Neural cell (in vitro differentiated cells): Measurements from ENCODE around the gene GOLGA5. TPM values are rescaled to one million over a fixed set of nuclear protein-coding genes. Genes with fewer than 3 reads are reported as not detected.

Experiments used
- H2AFZ ChIP-seq: fragments of 200-600, 300-800 bp; sonication (generic), shearing (Covaris generic); 2 replicates; pipeline ENCODE4 v1.6.0; 2014; ENCODE audit warnings: low read depth, mild to moderate bottlenecking, antibody characterized with exemption, low read length, moderate library complexity
- H3F3A ChIP-seq: fragments of 200-600 bp; shearing (Covaris generic); 2 replicates; pipeline ENCODE4 v1.6.1; 2016; ENCODE audit warnings: mild to moderate bottlenecking, moderate library complexity, mixed read lengths, antibody characterized with exemption, low read length; ENCODE audit not compliant: insufficient read depth, poor library complexity, severe bottlenecking
- H3K27ac ChIP-seq: fragments of 200-600, 300-800 bp; sonication (generic), shearing (Covaris generic); 2 replicates; pipeline ENCODE4 v1.5.1; 2014; ENCODE audit warnings: mild to moderate bottlenecking, low read length, moderate library complexity
- H3K27me3 ChIP-seq: fragments of 300-800, 200-600 bp; sonication (generic), shearing (Covaris generic); 2 replicates; pipeline ENCODE4 v1.6.0; 2014; ENCODE audit warnings: mild to moderate bottlenecking, low read depth, low read length, moderate library complexity; ENCODE audit not compliant: insufficient read depth
- H3K36me3 ChIP-seq: fragments of 300-800, 200-600 bp; sonication (generic), shearing (Covaris generic); 2 replicates; pipeline ENCODE4 v1.5.1; 2014; ENCODE audit warnings: mild to moderate bottlenecking, antibody characterized with exemption, low read length, moderate library complexity; ENCODE audit not compliant: insufficient read depth
- H3K4me2 ChIP-seq: fragments of 300-800, 200-600 bp; sonication (generic), shearing (Covaris generic); 2 replicates; pipeline ENCODE4 v1.6.0; 2014; ENCODE audit warnings: mild to moderate bottlenecking, low read length
- H3K4me3 ChIP-seq: fragments of 300-800, 200-600 bp; sonication (generic), shearing (Covaris generic); 2 replicates; pipeline ENCODE4 v1.5.1; 2014; ENCODE audit warnings: mild to moderate bottlenecking, low read length, moderate library complexity
- H3K79me2 ChIP-seq: fragments of 200-600 bp; shearing (Covaris generic); replicated peaks from 2 replicates; pipeline ENCODE4 v1.6.0; 2014; ENCODE audit warnings: mild to moderate bottlenecking, low read length, moderate library complexity; ENCODE audit not compliant: insufficient read depth
- H3K9ac ChIP-seq: fragments of 300-800, 200-600 bp; sonication (generic), shearing (Covaris generic); 2 replicates; pipeline ENCODE4 v1.6.1; 2016; ENCODE audit warnings: mild to moderate bottlenecking, low read length, mixed read lengths
- H3K9me2 ChIP-seq: fragments of 200-600 bp; shearing (Covaris generic); 2 replicates; pipeline ENCODE4 v1.6.1; 2016; ENCODE audit warnings: mild to moderate bottlenecking, low read length, mixed read lengths; ENCODE audit not compliant: insufficient read depth
- H3K9me3 ChIP-seq: fragments of 200-600, 300-800 bp; sonication (generic), shearing (Covaris generic); 2 replicates; pipeline ENCODE4 v1.6.1; 2016; ENCODE audit warnings: mild to moderate bottlenecking, mixed run types, low read length, moderate library complexity, mixed read lengths
- H4K20me1 ChIP-seq: fragments of 200-600 bp; shearing (Covaris generic); 2 replicates; pipeline ENCODE4 v1.6.1; 2016; ENCODE audit warnings: mild to moderate bottlenecking, mixed run types; ENCODE audit not compliant: insufficient read depth
- EP300 ChIP-seq: fragments of 450-650 bp; conservative IDR thresholded peaks from 2 replicates; pipeline ENCODE4 v1.6.1; 2014; ENCODE audit warnings: antibody characterized with exemption, mild to moderate bottlenecking, moderate library complexity; ENCODE audit not compliant: poor library complexity, severe bottlenecking
- EZH2 ChIP-seq: fragments of 200-600, 300-800 bp; shearing (Covaris generic), sonication (generic); IDR thresholded peaks from 2 replicates; pipeline ENCODE4 v1.6.1; 2014; ENCODE audit warnings: antibody characterized with exemption, low read length, borderline replicate concordance, mild to moderate bottlenecking; ENCODE audit not compliant: insufficient read depth, poor library complexity, severe bottlenecking
- MXI1 ChIP-seq: fragments of 450-650 bp; conservative IDR thresholded peaks from 2 replicates; pipeline ENCODE4 v1.6.1; 2014; ENCODE audit warnings: antibody characterized with exemption, mild to moderate bottlenecking; ENCODE audit not compliant: poor library complexity, severe bottlenecking
- POLR2AphosphoS5 ChIP-seq: IDR thresholded peaks from 2 replicates; pipeline ENCODE4 v1.6.1; 2012
- RAD21 ChIP-seq: fragments of 450-650 bp; conservative IDR thresholded peaks from 2 replicates; pipeline ENCODE4 v1.6.1; 2014; ENCODE audit warnings: antibody characterized with exemption, mild to moderate bottlenecking, moderate library complexity
- SMC3 ChIP-seq: fragments of 450-650 bp; conservative IDR thresholded peaks from 2 replicates; pipeline ENCODE4 v1.6.1; 2014; ENCODE audit warnings: antibody characterized with exemption, mild to moderate bottlenecking, moderate library complexity; ENCODE audit not compliant: poor library complexity
- TAF1 ChIP-seq: IDR thresholded peaks from 2 replicates; pipeline ENCODE4 v1.6.1; 2012; ENCODE audit warnings: low read depth
- polyA plus RNA-seq: library from polyadenylated mRNA; depleted of rRNA; stranded (reverse); fragments of >200 nt; gene quantifications from 2 replicates; pipeline ENCODE4 v1.2.3, GENCODE V29; 2014
- TF ChIP-seq, protein P1 (sequence below): IDR thresholded peaks from 2 replicates; pipeline ENCODE4 v1.6.1; 2012; ENCODE audit warnings: borderline replicate concordance
- TF ChIP-seq, protein P2 (sequence below): fragments of 450-650 bp; IDR thresholded peaks from 2 replicates; pipeline ENCODE4 v1.5.1; 2014; ENCODE audit warnings: antibody characterized with exemption, mild to moderate bottlenecking, moderate library complexity; ENCODE audit not compliant: poor library complexity, severe bottlenecking

GOLGA5 gene
- polyA plus RNA-seq, 1 donor from 2014 or later, result 35.7 TPM

DNA sequence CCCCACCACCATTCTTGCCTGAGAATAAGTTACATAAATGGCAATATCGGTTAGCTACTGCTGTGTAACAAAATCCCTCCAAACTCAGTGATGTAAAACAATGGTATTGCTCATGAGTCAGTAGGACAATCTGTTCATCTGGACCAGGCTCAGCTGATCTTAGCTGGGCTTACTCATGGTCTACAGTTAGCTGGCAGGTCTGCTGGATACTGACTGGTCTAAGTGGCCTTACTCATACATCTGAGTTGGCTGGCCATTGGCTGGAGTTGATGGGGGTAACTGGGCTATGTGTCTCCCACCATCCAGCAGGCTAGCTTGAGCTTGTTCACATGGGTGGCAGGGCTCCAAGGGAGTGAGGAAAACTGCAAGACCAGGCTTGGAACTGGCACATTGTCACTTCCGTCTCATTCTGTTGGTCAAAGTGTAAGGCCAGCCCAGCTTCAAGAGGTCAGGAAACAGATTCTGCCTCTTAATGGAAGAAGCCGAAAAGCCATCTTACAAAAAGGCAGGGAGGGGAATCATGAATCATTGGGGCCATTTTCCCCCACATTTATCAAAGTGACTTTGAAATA, 72.2 kb downstream of the GOLGA5 start:
- no peaks in the 10 kb centered on the region for H3K9me3 ChIP-seq
- no peaks in the 10 kb centered on the region for H3F3A ChIP-seq
- H4K20me1 ChIP-seq, result no peaks in the 10 kb centered on the region
- no peaks in the 10 kb centered on the region for H3K79me2 ChIP-seq
- no peak overlapping the region for H3K4me3 ChIP-seq
- H3K9ac ChIP-seq, result no peak overlapping the region
- no peak overlapping the region for H3K4me2 ChIP-seq
- no peaks in the 10 kb centered on the region for H3K9me2 ChIP-seq
- H3K27ac ChIP-seq, result no peak overlapping the region
- no peaks in the 10 kb centered on the region for H3K36me3 ChIP-seq
- no peaks in the 10 kb centered on the region for H3K27me3 ChIP-seq
- H2AFZ ChIP-seq, result no peak overlapping the region
- TF ChIP-seq RAD21 (no peak), MXI1 (no peak), TAF1 (no peak), EP300 (no peak), SMC3 (no peak), POLR2AphosphoS5 (no peak), EZH2 (no peak)
- TF ChIP-seq, protein P1, sequence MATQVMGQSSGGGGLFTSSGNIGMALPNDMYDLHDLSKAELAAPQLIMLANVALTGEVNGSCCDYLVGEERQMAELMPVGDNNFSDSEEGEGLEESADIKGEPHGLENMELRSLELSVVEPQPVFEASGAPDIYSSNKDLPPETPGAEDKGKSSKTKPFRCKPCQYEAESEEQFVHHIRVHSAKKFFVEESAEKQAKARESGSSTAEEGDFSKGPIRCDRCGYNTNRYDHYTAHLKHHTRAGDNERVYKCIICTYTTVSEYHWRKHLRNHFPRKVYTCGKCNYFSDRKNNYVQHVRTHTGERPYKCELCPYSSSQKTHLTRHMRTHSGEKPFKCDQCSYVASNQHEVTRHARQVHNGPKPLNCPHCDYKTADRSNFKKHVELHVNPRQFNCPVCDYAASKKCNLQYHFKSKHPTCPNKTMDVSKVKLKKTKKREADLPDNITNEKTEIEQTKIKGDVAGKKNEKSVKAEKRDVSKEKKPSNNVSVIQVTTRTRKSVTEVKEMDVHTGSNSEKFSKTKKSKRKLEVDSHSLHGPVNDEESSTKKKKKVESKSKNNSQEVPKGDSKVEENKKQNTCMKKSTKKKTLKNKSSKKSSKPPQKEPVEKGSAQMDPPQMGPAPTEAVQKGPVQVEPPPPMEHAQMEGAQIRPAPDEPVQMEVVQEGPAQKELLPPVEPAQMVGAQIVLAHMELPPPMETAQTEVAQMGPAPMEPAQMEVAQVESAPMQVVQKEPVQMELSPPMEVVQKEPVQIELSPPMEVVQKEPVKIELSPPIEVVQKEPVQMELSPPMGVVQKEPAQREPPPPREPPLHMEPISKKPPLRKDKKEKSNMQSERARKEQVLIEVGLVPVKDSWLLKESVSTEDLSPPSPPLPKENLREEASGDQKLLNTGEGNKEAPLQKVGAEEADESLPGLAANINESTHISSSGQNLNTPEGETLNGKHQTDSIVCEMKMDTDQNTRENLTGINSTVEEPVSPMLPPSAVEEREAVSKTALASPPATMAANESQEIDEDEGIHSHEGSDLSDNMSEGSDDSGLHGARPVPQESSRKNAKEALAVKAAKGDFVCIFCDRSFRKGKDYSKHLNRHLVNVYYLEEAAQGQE, result no peak
- TF ChIP-seq, protein P2, sequence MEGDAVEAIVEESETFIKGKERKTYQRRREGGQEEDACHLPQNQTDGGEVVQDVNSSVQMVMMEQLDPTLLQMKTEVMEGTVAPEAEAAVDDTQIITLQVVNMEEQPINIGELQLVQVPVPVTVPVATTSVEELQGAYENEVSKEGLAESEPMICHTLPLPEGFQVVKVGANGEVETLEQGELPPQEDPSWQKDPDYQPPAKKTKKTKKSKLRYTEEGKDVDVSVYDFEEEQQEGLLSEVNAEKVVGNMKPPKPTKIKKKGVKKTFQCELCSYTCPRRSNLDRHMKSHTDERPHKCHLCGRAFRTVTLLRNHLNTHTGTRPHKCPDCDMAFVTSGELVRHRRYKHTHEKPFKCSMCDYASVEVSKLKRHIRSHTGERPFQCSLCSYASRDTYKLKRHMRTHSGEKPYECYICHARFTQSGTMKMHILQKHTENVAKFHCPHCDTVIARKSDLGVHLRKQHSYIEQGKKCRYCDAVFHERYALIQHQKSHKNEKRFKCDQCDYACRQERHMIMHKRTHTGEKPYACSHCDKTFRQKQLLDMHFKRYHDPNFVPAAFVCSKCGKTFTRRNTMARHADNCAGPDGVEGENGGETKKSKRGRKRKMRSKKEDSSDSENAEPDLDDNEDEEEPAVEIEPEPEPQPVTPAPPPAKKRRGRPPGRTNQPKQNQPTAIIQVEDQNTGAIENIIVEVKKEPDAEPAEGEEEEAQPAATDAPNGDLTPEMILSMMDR, result no peak

DNA sequence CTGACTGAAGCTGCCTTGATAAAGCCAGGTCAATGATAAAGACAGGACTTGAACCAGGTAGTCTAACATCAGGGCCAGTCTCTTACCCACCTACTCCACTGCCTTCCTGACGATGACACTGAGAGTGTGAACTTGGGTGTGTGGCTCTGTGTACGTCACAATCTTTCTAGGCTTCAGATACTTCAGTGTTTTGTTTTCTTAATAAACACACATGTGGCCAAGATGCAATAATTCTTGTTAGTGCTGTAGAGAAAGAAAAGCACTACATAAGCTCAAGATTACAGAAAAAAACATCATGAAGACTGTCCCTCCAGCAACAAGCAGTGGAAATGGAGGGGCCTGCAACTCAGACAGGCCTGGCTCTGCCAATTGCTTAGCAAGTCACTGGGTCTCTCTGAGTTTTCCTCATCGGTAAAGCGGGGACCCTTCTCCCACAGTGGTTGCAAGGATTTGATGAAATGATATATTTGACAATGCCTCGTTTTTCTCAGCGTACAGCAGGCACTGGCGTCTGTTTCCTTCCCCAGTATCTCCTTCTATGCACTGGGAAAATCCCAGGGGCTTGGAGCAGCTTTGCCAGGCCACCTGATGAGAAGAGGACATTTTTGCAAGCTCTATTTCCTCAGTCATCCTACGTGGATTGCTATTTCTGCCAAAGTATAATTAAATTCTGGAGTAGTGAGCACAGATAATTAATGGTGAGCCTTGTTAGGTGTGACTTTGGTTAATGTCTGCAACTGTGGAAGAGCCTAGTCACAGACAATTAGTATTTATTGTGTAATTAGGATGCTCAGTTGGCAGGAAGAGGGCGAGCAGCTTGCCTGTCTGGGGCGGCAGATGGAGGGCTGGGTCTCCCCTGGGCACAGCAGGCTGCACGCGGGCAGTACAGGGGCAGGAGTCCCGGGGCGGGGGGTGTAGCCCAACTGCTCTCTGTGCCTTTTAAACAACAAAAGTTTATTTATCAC, 73.1 kb downstream of the GOLGA5 start:
- Histone ChIP-seq H3K27me3 (no peaks in the 10 kb centered on the region), H3K4me3 (no peak overlapping the region), H3K9me3 (no peaks in the 10 kb centered on the region), H3F3A (no peaks in the 10 kb centered on the region), H4K20me1 (no peaks in the 10 kb centered on the region), H3K9me2 (no peaks in the 10 kb centered on the region), H2AFZ (no peak overlapping the region), H3K9ac (no peak overlapping the region), H3K27ac (no peak overlapping the region), H3K4me2 (no peak overlapping the region), H3K79me2 (no peaks in the 10 kb centered on the region), H3K36me3 (no peaks in the 10 kb centered on the region)
- TF ChIP-seq TAF1, result no peak
- TF ChIP-seq MXI1, result no peak
- TF ChIP-seq, protein P1, result no peak
- TF ChIP-seq EZH2, result no peak
- no peak for TF ChIP-seq POLR2AphosphoS5
- TF ChIP-seq SMC3, result no peak
- no peak for TF ChIP-seq EP300
- no peak for TF ChIP-seq RAD21
- TF ChIP-seq, protein P2, result no peak
